Astrocyte of the spinal cord (primary cell): ENCODE measurements around the gene UBE2D4.
"Not testable (repeated sequence)": the region's sequence is repeated elsewhere in the genome, so short reads cannot be mapped to it uniquely, and the experiment has no call there.

Source experiments
- DNase-seq: peaks from one replicate; pipeline ENCODE4 v3.0.0; 2011; ENCODE audit warnings: low read depth, low spot score
- H3K4me3 ChIP-seq: 2 replicates; pipeline ENCODE4 v1.5.1; 2011; ENCODE audit warnings: low read depth, mild to moderate bottlenecking, low read length, moderate library complexity
- CTCF ChIP-seq: IDR thresholded peaks from 2 replicates; pipeline ENCODE4 v1.5.1; 2012; ENCODE audit warnings: low read depth, mild to moderate bottlenecking, low read length, inconsistent platforms
- in situ Hi-C: cut with HindIII; loops from 2 replicates; pipeline ENCODE4 v1.10.0; 2017; ENCODE audit warnings: low sequenced_read_pairs

The UBE2D4 gene

GRCh38 chr7:43884209-43884608 is 42.0 kb upstream of the UBE2D4 start:
- in situ Hi-C loops: no loop called here
- no peak overlapping the region for H3K4me3 ChIP-seq
- TF ChIP-seq CTCF: no peak

GRCh38 chr7:43884617-43885016 is 41.6 kb upstream of the UBE2D4 start:
- no peak for TF ChIP-seq CTCF
- DNase-seq: no peak
- H3K4me3 ChIP-seq: no peak overlapping the region
- in situ Hi-C loops: no loop called here

More at GRCh38 chr7:43884209-43884608, 42.0 kb upstream of the UBE2D4 start:
- no peak for DNase-seq

- in situ Hi-C loops: no loop called here
- no peak for TF ChIP-seq CTCF
- H3K4me3 ChIP-seq: no peak overlapping the region
- no peak for DNase-seq
Observed at GRCh38 chr7:43888993-43889945, 37.0 kb upstream of the UBE2D4 start.

- in situ Hi-C loops: no loop called here
- DNase-seq: no peak
- TF ChIP-seq CTCF: no peak
Observed at GRCh38 chr7:43890468-43890867, 35.8 kb upstream of the UBE2D4 start.

GRCh38 chr7:43891069-43891955 is 34.9 kb upstream of the UBE2D4 start:
- no peak overlapping the region for H3K4me3 ChIP-seq
- in situ Hi-C loops: no loop called here
- DNase-seq: no peak
- no peak for TF ChIP-seq CTCF

More at GRCh38 chr7:43890468-43890867, 35.8 kb upstream of the UBE2D4 start:
- H3K4me3 ChIP-seq: no peak overlapping the region

- in situ Hi-C loops: no loop called here
- DNase-seq: no peak
- no peak overlapping the region for H3K4me3 ChIP-seq
- no peak for TF ChIP-seq CTCF
Observed at GRCh38 chr7:43895847-43896415, 30.3 kb upstream of the UBE2D4 start.

GRCh38 chr7:43898571-43898970 is 27.7 kb upstream of the UBE2D4 start:
- in situ Hi-C loops, H3K4me3 ChIP-seq, DNase-seq: not testable (repeated sequence)
